Brain microvascular endothelial cell (primary cell): ENCODE results near the gene OR52W1.
"Not testable (repeated sequence)": the region's sequence is repeated elsewhere in the genome, so short reads cannot be mapped to it uniquely, and the experiment has no call there.

Experiments
- DNase-seq: peaks from one replicate; pipeline ENCODE4 v3.0.0-alpha.2; 2020
- H3K27ac ChIP-seq: fragments of 250-450 bp; sonication (Bioruptor Pico); 2 replicates; pipeline ENCODE4 v1.5.1; 2020; ENCODE audit warnings: mild to moderate bottlenecking, moderate library complexity
- H3K27me3 ChIP-seq: fragments of 250-450 bp; sonication (Bioruptor Pico); replicated peaks from 2 replicates; pipeline ENCODE4 v1.5.1; 2020; ENCODE audit warnings: mild to moderate bottlenecking
- H3K36me3 ChIP-seq: fragments of 250-450 bp; sonication (Bioruptor Pico); replicated peaks from 2 replicates; pipeline ENCODE4 v1.5.1; 2020; ENCODE audit warnings: mild to moderate bottlenecking
- H3K4me3 ChIP-seq: 2 replicates; pipeline ENCODE4 v1.5.1; 2011; ENCODE audit warnings: low read depth, mild to moderate bottlenecking, control low read depth, low read length, moderate library complexity
- CTCF ChIP-seq: IDR thresholded peaks from 2 replicates; pipeline ENCODE4 v1.5.1; 2011; ENCODE audit warnings: low read depth, mild to moderate bottlenecking, moderate library complexity, low read length, control low read depth, inconsistent platforms; ENCODE audit errors: missing control alignments
- in situ Hi-C: cut with HindIII; loops from 2 replicates; pipeline ENCODE4 v1.10.0; 2017; ENCODE audit warnings: low sequenced_read_pairs, low pct_ligation_motif_present

Gene OR52W1

GRCh38 chr11:6240139-6240538, 41.1 kb downstream of the OR52W1 start:
- TF ChIP-seq CTCF = no peak
- in situ Hi-C loops = no loop called here
- no peaks in the 10 kb centered on the region for H3K27me3 ChIP-seq

GRCh38 chr11:6240781-6241180, 41.8 kb downstream of the OR52W1 start:
- no peak overlapping the region for H3K27ac ChIP-seq
- H3K27me3 ChIP-seq = no peaks in the 10 kb centered on the region
- H3K36me3 ChIP-seq = no peaks in the 10 kb centered on the region
- no peak for DNase-seq
- in situ Hi-C loops = no loop called here
- no peak overlapping the region for H3K4me3 ChIP-seq
- TF ChIP-seq CTCF = no peak

More at GRCh38 chr11:6240139-6240538, 41.1 kb downstream of the OR52W1 start:
- H3K4me3 ChIP-seq = no peak overlapping the region
- no peak for DNase-seq
- no peak overlapping the region for H3K27ac ChIP-seq
- H3K36me3 ChIP-seq = no peaks in the 10 kb centered on the region

GRCh38 chr11:6241316-6241715, 42.3 kb downstream of the OR52W1 start:
- no peak for DNase-seq
- H3K4me3 ChIP-seq = no peak overlapping the region
- in situ Hi-C loops = no loop called here
- H3K27ac ChIP-seq = no peak overlapping the region
- TF ChIP-seq CTCF = no peak
- H3K36me3 ChIP-seq = no peaks in the 10 kb centered on the region
- no peaks in the 10 kb centered on the region for H3K27me3 ChIP-seq

- TF ChIP-seq CTCF = no peak
- DNase-seq = no peak
- Histone ChIP-seq H3K36me3 (no peaks in the 10 kb centered on the region), H3K27ac (no peak overlapping the region), H3K4me3 (no peak overlapping the region), H3K27me3 (no peaks in the 10 kb centered on the region)
- in situ Hi-C loops = no loop called here
Measured at GRCh38 chr11:6245536-6245935, 46.5 kb downstream of the OR52W1 start.

- no peak for DNase-seq
- in situ Hi-C loops = no loop called here
- no peak overlapping the region for H3K4me3 ChIP-seq
Measured at GRCh38 chr11:6248248-6248647, 49.2 kb downstream of the OR52W1 start.

GRCh38 chr11:6248897-6249296, 49.9 kb downstream of the OR52W1 start:
- H3K27me3 ChIP-seq, H3K27ac ChIP-seq, H3K4me3 ChIP-seq, DNase-seq, in situ Hi-C loops, H3K36me3 ChIP-seq: not testable (repeated sequence)

More at GRCh38 chr11:6248248-6248647, 49.2 kb downstream of the OR52W1 start:
- TF ChIP-seq CTCF = no peak
- H3K27me3 ChIP-seq = no peaks in the 10 kb centered on the region
- no peaks in the 10 kb centered on the region for H3K36me3 ChIP-seq
- H3K27ac ChIP-seq = no peak overlapping the region
